ENCODE measurements around the gene GJC2. TPM values are rescaled to one million over a fixed set of nuclear protein-coding genes. Genes with fewer than 3 reads are reported as not detected.

Gene GJC2
- total RNA-seq, 1 experiment from 2014 or later = 0.72 TPM

- CTCF ChIA-PET = interaction anchor here (0.7 to 2.8 kb wide), 6 partner anchors 13 to 546 kb away, joined by 5 to 15 read pairs (median 6); partner anchors contain the start of gene IBA57
Measured at GRCh38 chr1:228178737-228179684, 29.3 kb downstream of the GJC2 start.

More at GRCh38 chr1:228178737-228179684, 29.3 kb downstream of the GJC2 start:
- Mint-ChIP-seq H3K9me3 (no peaks in the 10 kb centered on the region), H3K4me3 (no peak overlapping the region), H3K4me1 (no peaks in the 10 kb centered on the region), H3K36me3 (no peaks in the 10 kb centered on the region), H3K27me3 (ENCODE audit: low read depth) (no peaks in the 10 kb centered on the region), H3K27ac (no peak overlapping the region)
- DNase-seq (ENCODE audit: low spot score) (no peak), ATAC-seq (no peak)
- TF ChIP-seq FOXJ3 (CRISPR knock-in tag; IDR thresholded peaks at IDR 0.05; ENCODE audit: borderline replicate concordance) (no peak), ZNF232 (CRISPR knock-in tag; IDR thresholded peaks at IDR 0.05) (no peak), E2F5 (CRISPR knock-in tag; IDR thresholded peaks at IDR 0.05) (no peak), STAT6 (CRISPR knock-in tag; conservative IDR thresholded peaks at IDR 0.05; ENCODE audit: low read depth) (no peak), SMAD4 (CRISPR knock-in tag; IDR thresholded peaks at IDR 0.05) (no peak), KAT7 (CRISPR knock-in tag; IDR thresholded peaks at IDR 0.05; ENCODE audit: borderline replicate concordance) (no peak), ZNF423 (CRISPR knock-in tag; IDR thresholded peaks at IDR 0.05) (no peak), ZNF532 (CRISPR knock-in tag; IDR thresholded peaks at IDR 0.05; ENCODE audit: borderline replicate concordance) (no peak), GTF2I (CRISPR knock-in tag; conservative IDR thresholded peaks at IDR 0.05) (no peak), ZNF263 (CRISPR knock-in tag; IDR thresholded peaks at IDR 0.05; ENCODE audit: low read depth) (no peak), FOXP4 (CRISPR knock-in tag; IDR thresholded peaks at IDR 0.05) (no peak), ZSCAN18 (CRISPR knock-in tag; IDR thresholded peaks at IDR 0.05) (no peak), CREB1 (CRISPR knock-in tag; IDR thresholded peaks at IDR 0.05) (no peak), ZBTB21 (CRISPR knock-in tag; IDR thresholded peaks at IDR 0.05; ENCODE audit: borderline replicate concordance) (no peak), MYBL2 (CRISPR knock-in tag; IDR thresholded peaks at IDR 0.05) (no peak)
- POLR2A ChIA-PET = interaction anchor here (0.6 kb wide), 1 partner anchor 209 kb away, joined by 3 read pairs; no protein-coding TSS in a partner anchor
